Ishikawa (cell line): ENCODE data around the gene ENOX1.

ENCODE experiments used
- CEBPB ChIP-seq: IDR thresholded peaks from 2 replicates; pipeline ENCODE4 v1.6.1; 2012
- CREB1 ChIP-seq: IDR thresholded peaks from 2 replicates; pipeline ENCODE4 v1.6.1; 2012; ENCODE audit warnings: low read depth
- EGR1 ChIP-seq: IDR thresholded peaks from 2 replicates; pipeline ENCODE4 v1.6.1; 2012
- EP300 ChIP-seq: IDR thresholded peaks from 2 replicates; pipeline ENCODE4 v1.6.1; 2012; ENCODE audit warnings: borderline replicate concordance
- FOXM1 ChIP-seq: IDR thresholded peaks from 2 replicates; pipeline ENCODE4 v1.6.1; 2012; ENCODE audit warnings: low read depth, borderline replicate concordance
- NFIC ChIP-seq: IDR thresholded peaks from 2 replicates; pipeline ENCODE4 v1.6.1; 2012
- RAD21 ChIP-seq: IDR thresholded peaks from 2 replicates; pipeline ENCODE4 v1.6.1; 2012; ENCODE audit warnings: low read depth
- REST ChIP-seq: IDR thresholded peaks from 2 replicates; pipeline ENCODE4 v1.6.1; 2012; ENCODE audit warnings: low read depth, mild to moderate bottlenecking
- TAF1 ChIP-seq: IDR thresholded peaks from 2 replicates; pipeline ENCODE4 v1.6.1; 2012; ENCODE audit warnings: low read depth, mild to moderate bottlenecking
- TCF12 ChIP-seq: IDR thresholded peaks from 2 replicates; pipeline ENCODE4 v1.6.1; 2012; ENCODE audit warnings: low read depth
- TEAD4 ChIP-seq: IDR thresholded peaks from 2 replicates; pipeline ENCODE4 v1.6.1; 2012
- YY1 ChIP-seq: IDR thresholded peaks from 2 replicates; pipeline ENCODE4 v1.6.1; 2012; ENCODE audit warnings: low read depth
- TF ChIP-seq, protein P1 (sequence below): IDR thresholded peaks from 2 replicates; pipeline ENCODE4 v1.6.1; 2012

DNA sequence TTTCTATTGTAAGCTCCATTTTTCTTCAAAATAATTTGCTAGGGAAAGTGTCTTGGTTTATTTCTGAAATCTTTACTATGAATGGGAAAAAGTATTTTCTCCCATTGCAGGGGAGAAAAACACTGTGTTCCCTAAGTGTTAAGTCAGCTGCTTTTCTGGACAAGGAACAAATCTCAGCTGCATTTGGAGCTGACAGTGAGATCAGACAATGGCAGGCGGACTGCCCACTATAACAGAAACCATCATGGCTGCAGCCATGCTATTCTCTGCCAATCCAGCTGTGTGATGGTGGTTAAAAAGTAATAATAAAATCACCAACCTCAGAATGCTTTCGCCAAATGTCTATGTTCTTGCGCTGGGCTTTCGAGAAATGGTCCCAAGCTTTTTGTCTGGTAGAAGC, 460.7 kb downstream of the ENOX1 start:
- TF ChIP-seq RAD21: no peak
- TF ChIP-seq CEBPB: no peak
- TF ChIP-seq CREB1: no peak
- TF ChIP-seq NFIC: no peak
- TF ChIP-seq YY1: no peak
- TF ChIP-seq, protein P1, sequence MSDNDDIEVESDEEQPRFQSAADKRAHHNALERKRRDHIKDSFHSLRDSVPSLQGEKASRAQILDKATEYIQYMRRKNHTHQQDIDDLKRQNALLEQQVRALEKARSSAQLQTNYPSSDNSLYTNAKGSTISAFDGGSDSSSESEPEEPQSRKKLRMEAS: no peak
- TF ChIP-seq EP300: no peak
- no peak for TF ChIP-seq TAF1
- no peak for TF ChIP-seq REST
- TF ChIP-seq TEAD4: no peak
- TF ChIP-seq FOXM1: no peak
- TF ChIP-seq TCF12: no peak
- no peak for TF ChIP-seq EGR1
